HS-27A (cell line): ENCODE measurements around the gene DYRK1A.

ENCODE experiments used
- DNase-seq: peaks from one replicate; pipeline ENCODE4 v3.0.0-alpha.2; 2012; ENCODE audit warnings: low read depth, missing footprints

Gene DYRK1A

GRCh38 chr21:37419228-37419906, 52.8 kb downstream of the DYRK1A start:
- no peak for DNase-seq

GRCh38 chr21:37421306-37421705, 54.7 kb downstream of the DYRK1A start:
- DNase-seq: no peak

- no peak for DNase-seq
Observed at GRCh38 chr21:37422382-37422781, 55.8 kb downstream of the DYRK1A start.

DNA sequence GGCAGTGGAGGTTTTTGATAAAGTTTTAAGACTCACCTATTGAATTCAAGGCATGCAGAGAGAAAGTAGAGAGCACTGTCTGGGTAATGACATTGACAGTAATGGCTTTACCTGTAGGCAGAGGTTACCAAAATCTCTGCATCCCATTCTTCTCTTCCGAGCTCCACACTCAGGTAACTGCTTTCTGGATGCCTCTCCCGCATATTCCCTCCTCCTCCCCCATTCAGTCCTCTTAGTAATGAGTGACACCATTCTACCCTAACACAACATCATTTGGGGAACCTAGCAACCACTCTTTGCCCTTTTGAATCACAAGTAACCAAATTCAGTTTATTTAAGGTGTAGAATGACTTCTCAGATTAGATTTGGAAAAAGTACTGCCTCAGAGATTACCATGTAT, 56.5 kb downstream of the DYRK1A start:
- DNase-seq: no peak

GRCh38 chr21:37424396-37424795, 57.8 kb downstream of the DYRK1A start:
- DNase-seq: no peak

DNA sequence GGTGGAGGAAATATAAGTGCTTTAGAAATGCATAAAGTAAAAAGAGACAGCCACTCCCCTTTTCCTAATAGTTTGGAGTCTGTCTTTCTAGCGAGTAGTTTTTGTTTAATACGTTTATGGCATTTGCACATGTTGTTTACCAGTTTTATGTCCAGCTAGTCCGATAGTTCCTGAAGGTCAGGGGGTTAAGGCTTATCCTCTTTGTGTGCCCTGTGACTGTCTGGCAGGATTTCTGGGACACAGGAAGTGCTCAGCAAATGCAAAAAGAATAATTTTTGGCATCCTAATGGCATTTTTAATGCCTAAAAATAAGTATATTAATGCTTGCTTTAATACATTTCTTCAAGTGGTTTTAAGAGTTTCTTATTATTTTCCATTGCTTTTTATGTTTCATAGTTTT, 58.4 kb downstream of the DYRK1A start:
- no peak for DNase-seq

DNA sequence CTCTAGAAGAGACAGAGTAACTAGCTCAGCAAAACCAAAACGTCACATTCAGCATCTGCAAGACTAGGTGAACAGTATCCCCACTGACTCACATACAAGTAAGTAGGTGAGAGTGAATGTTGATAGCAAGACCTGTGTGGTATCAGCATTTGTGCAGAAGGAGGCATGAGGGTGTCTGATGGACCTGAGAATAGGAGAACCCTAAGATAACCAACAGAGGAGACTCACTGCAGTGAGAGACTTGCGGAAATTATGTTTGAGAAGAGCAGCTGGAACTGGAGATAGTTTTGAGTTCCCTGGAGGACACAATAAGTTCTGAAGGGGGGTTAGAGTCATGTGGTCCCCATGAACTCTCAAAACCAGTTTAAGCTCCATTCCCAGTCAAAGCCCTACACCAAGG, 59.1 kb downstream of the DYRK1A start:
- DNase-seq: no peak

- no peak for DNase-seq
Observed at GRCh38 chr21:37427221-37427620, 60.6 kb downstream of the DYRK1A start.

- DNase-seq: no peak
Observed at GRCh38 chr21:37429356-37429755, 62.8 kb downstream of the DYRK1A start.

- no peak for DNase-seq
Observed at GRCh38 chr21:37430184-37430821, 63.7 kb downstream of the DYRK1A start.

- no peak for DNase-seq
Observed at GRCh38 chr21:37431243-37431642, 64.7 kb downstream of the DYRK1A start.

DNA sequence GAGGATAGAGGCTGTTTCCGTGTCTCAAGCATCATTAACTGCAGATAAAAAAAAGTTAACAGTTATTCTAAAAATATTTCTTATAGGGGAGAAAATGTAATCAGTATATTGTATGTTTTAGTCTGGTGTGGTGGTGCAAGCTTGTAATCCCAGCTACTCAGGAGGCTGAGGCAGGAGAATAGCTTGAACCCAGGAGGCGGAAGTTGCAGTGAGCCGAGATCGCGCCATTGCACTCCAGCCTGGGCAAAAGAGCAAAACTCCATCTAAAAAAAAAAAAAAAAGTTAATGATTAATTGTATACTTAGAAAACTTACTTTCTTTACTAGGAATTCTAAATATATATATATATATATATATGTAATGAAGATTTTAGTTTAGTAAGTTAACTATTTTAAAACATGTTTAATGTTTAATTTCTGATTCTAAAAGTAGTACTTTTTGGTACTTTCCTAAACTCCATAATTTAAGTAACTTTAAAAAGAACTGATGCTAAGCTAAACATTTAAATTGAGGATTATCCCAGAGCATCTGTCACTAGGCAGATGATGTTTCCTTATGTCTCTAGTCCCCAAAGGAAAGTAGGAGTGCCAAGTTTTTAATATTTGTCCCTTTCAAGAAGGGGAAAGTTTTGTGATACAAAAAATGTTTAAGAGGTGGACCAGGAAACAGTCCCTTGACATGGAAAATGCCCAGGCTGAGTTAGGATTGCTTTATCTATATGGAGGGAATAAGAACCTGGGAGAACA, 66.3 kb downstream of the DYRK1A start:
- DNase-seq: no peak

- DNase-seq: no peak
Observed at GRCh38 chr21:37433456-37433840, 66.9 kb downstream of the DYRK1A start.

- no peak for DNase-seq
Observed at GRCh38 chr21:37435120-37435519, 68.5 kb downstream of the DYRK1A start.

GRCh38 chr21:37435711-37436110, 69.1 kb downstream of the DYRK1A start:
- no peak for DNase-seq

DNA sequence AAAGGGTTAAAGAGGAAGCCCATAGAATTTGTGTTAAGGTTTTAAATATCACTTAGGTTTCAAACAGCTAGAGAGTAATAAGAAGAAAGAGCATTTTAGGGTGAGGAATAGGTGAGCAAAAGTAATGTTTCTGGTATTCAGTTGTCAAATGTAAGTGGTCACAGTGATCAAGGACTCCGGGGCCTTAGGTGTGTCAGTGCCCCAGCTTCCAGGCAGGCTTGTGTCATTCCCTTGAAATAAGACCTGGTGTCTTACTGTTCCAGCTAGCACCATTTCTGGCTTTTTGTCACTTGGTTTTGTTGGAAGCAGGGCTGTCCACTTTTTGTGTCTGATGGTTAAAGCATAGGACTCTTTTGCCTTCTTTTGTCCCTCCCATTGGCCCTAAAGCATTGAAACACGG, 69.6 kb downstream of the DYRK1A start:
- no peak for DNase-seq

GRCh38 chr21:37437376-37438080, 71.0 kb downstream of the DYRK1A start:
- no peak for DNase-seq

DNA sequence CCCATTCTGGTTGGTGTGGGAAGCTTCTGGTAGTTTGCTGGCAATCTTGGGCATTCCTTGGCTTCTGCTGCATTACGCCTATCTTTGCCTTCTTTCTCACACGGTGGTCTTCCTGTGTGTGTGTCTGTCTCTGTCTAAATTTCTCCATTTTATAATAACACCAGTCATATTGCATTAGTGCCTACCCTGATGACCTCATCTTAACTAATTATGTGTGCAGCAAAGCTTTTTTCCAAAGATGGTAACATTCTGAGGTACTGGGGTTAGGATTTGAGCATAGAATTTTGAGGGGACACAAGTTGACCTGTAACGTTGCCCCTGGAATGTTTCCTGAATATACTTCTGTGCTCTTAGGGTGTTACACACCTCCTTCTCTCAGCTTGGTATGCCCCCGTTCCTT, 77.1 kb downstream of the DYRK1A start:
- no peak for DNase-seq

DNA sequence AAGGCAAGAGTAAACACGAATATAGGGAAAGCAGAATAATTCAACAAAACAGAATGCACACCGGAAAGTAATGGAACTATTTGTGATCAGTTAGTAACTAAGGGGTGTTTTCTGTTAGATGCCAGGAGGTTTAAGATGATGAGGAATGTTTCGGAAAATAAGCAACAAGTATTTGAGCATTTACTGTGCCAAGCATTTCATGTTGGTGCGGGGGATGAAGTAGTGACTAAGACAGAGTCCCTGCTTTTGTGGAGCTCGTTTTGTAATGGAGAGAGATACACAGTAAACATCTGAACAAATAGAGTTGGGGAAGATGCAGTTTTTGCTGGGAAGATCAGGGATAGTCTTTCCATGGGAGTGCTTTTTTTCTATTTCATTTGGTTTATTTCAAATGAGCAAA, 78.7 kb downstream of the DYRK1A start:
- no peak for DNase-seq

DNA sequence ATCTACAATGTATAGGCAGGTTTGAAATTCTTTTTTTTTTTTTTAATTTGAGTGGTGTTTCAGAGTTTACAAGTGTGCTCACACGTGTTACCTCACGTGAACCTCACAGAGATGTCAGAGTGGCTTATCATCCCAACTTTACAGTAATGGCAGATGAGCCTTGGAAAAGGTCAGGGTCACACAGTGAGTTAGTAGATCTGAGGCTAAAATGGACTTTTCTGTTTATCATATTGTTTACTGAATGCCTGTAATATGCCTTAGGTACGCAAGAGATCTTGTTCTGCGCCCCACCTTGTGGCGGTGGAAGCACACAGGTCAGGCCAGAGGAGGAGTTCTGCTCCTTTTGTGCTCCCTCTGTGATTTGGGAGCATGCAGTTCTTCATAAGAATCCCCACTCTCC, 80.0 kb downstream of the DYRK1A start:
- DNase-seq: no peak

DNA sequence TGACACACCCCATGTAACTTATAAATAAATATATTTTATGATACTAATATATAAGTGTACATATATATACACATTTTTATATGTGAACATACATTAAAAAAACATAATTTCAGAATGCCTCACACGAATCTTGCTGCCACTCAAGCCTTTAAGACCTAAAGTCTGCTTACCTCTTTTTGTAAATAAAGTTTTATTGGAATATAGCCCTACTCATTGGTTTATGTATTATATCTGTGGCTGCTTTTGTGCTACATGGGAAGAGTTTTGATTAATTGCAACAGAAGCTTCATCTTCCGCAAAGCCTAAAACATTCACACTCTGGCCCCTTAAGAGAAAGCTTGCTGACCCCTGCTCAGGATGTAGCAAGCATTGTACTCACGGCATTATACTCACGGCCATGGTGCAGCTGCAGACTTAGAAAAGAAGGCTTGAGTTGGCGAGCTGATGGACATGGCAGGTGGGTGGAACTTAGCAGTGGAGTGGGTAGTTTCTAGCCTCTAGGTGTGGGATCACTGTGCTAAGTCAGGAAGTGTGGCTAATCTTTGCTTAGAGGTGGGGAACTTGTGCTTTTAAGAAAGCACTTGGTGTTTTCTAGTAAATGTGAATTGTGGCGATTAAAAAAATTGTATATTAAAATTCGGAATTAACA, 80.8 kb downstream of the DYRK1A start:
- DNase-seq: no peak

DNA sequence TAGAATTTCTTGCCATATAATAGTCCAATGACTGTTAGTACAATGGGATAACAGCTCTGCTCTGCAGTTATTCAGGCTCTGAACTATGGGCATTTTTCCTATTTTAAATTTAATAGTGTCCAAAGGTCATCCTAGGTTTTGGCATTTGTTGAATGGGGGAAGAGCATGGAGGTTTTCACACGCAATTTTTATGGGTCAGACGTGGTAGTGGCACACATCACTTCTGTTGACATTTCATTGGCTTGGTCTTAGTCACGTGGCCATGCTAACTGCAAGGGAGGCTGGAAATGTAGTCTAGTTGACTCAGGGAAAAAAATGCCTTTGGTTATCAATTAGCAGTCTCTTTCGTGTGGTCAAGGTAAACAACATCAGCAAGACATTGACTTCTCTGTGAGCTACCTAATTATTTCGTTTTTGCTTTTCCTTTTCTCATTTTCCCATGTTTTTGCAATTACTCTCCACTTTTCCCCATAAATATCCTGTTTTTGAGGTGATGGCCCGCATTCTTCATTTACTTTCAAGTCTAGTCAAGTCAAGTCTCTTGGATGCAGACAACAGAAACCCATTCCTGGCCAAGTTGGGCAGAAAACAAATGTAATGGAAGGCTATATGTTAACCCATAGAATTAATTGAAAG, 82.8 kb downstream of the DYRK1A start:
- no peak for DNase-seq
